ENCODE data around the gene TCF4. TPM values are rescaled to one million over a fixed set of nuclear protein-coding genes. Genes with fewer than 3 reads are reported as not detected.

Gene TCF4
- total RNA-seq, 1 donor from 2014 or later, result 199 TPM

- Mint-ChIP-seq H3K4me3 (ENCODE audit: unreplicated experiment) (no peak overlapping the region), H3K4me1 (ENCODE audit: low read depth, unreplicated experiment) (peaks cover 7% of the 10 kb centered on the region), H3K36me3 (ENCODE audit: unreplicated experiment) (no peaks in the 10 kb centered on the region), H3K27ac (ENCODE audit: unreplicated experiment) (no peak overlapping the region), H3K27me3 (ENCODE audit: unreplicated experiment) (no peaks in the 10 kb centered on the region), H3K9me3 (ENCODE audit: unreplicated experiment) (no peaks in the 10 kb centered on the region)
- no peak for TF ChIP-seq CTCF (IDR thresholded peaks at IDR 0.05; ENCODE audit: partially characterized antibody, unreplicated experiment)
- no peak for DNase-seq
Observed at GRCh38 chr18:55517055-55517454, 70.9 kb downstream of the TCF4 start.

DNA sequence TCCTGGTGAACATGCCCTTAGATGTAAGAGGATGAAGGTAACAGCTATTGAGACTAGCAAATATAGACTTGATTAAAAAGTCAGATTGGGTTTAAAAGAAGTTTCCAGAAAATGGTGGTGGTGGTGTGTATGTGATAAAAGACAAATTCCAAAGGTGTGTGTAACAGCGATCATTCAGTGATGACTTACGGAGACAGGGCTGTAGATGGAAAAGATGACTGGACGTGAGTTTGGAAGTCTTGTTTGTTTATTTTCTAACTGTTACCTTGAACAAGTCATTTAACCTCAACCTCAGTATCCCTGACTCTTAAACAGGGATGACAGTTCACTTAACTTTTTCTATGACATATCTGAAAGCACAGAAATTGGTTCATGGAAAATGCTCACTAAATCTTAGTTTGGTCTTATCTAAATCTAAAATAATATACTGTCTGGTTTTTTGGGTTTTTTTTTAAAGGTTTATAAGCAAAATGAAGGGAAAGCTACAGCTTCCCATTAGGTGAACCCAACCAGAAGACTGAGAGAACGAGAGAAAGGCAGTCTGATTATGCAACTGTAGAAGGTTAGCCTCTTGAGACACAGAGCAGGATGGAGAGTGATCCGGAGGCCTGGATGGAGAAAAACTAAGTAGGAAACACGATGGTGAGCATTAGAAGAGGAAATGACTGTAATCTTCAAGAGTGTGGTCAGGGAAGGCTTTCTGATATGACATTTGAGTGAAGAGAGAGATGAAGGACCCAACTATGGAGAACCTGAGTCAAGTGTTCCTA is 71.9 kb downstream of the TCF4 start:
- Mint-ChIP-seq H3K36me3 (ENCODE audit: unreplicated experiment) (no peaks in the 10 kb centered on the region), H3K27me3 (ENCODE audit: unreplicated experiment) (no peaks in the 10 kb centered on the region), H3K9me3 (ENCODE audit: unreplicated experiment) (no peaks in the 10 kb centered on the region), H3K4me3 (ENCODE audit: unreplicated experiment) (no peak overlapping the region), H3K27ac (ENCODE audit: unreplicated experiment) (no peak overlapping the region), H3K4me1 (ENCODE audit: low read depth, unreplicated experiment) (peaks cover 4% of the 10 kb centered on the region)
- TF ChIP-seq CTCF (IDR thresholded peaks at IDR 0.05; ENCODE audit: partially characterized antibody, unreplicated experiment), result no peak
- DNase-seq, result no peak

DNA sequence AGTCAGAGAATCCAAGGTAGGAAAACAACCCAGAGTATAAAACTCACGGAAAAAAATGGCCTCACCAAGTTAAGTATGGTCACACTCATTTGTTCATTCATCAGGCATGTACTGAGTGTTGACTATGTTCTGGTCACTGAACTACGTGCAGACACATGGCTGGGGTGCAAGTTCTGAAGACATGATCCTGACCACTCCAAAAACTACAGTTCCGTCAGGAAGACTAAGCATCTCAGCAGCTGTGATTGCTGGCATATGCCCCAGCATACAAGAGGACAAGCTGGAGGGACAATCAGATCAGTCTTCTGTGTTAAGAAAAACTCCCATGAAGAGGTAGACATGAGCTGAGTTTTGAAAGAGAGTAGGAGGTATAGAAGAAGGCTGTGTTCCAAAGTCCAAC is 72.8 kb downstream of the TCF4 start:
- no peak for TF ChIP-seq CTCF (IDR thresholded peaks at IDR 0.05; ENCODE audit: partially characterized antibody, unreplicated experiment)

DNA sequence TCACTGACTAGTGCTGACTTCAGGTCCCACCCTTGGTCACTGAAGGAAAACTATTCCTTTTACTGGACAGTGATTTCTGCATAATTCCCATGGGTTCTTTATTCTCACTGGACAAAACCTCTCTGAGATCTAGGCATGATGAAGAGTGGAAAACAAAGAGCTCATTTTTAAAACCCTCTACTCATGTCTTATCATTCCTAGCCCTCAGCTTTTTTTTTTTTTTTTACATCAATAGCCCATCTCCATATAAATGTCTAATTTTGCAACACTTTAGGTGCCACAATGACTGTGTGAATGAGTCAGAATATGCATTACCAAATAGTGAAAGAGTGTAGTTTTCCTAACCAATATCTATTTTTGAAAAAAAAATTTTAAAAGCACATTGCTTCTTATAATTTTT is 74.8 kb downstream of the TCF4 start:
- peaks cover 17% of the 10 kb centered on the region for H3K4me1 Mint-ChIP-seq (ENCODE audit: low read depth, unreplicated experiment)
- H3K36me3 Mint-ChIP-seq (ENCODE audit: unreplicated experiment), result no peaks in the 10 kb centered on the region
- H3K27me3 Mint-ChIP-seq (ENCODE audit: unreplicated experiment), result no peaks in the 10 kb centered on the region
- no peak for DNase-seq
- no peak overlapping the region for H3K4me3 Mint-ChIP-seq (ENCODE audit: unreplicated experiment)
- TF ChIP-seq CTCF (IDR thresholded peaks at IDR 0.05; ENCODE audit: partially characterized antibody, unreplicated experiment), result no peak
- no peak overlapping the region for H3K27ac Mint-ChIP-seq (ENCODE audit: unreplicated experiment)
- H3K9me3 Mint-ChIP-seq (ENCODE audit: unreplicated experiment), result no peaks in the 10 kb centered on the region

More for the DNA sequence above, 72.8 kb downstream of the TCF4 start:
- DNase-seq, result no peak
- Mint-ChIP-seq H3K4me1 (ENCODE audit: low read depth, unreplicated experiment) (peaks cover 11% of the 10 kb centered on the region), H3K27me3 (ENCODE audit: unreplicated experiment) (no peaks in the 10 kb centered on the region), H3K9me3 (ENCODE audit: unreplicated experiment) (no peaks in the 10 kb centered on the region), H3K36me3 (ENCODE audit: unreplicated experiment) (no peaks in the 10 kb centered on the region), H3K27ac (ENCODE audit: unreplicated experiment) (no peak overlapping the region), H3K4me3 (ENCODE audit: unreplicated experiment) (no peak overlapping the region)

DNA sequence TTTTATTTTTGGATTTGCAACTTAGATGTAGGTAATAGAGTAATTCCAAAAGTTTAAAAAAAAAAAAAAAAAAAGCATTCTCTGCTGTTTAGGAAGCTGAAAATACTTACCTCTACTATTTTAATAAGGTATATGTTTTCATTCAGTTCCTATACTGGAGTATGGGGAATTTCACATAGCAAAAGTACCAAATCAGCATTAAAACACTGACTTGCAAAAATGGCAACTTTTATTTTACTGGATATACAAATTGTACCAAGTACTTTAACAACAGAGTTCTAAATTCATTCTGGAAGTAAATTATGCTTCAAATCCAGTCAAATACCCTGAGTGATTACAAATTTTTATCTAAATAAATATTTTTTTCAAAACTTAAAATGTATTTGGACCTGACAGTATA is 76.7 kb downstream of the TCF4 start:
- Mint-ChIP-seq H3K27ac (ENCODE audit: unreplicated experiment) (no peak overlapping the region), H3K36me3 (ENCODE audit: unreplicated experiment) (no peaks in the 10 kb centered on the region), H3K27me3 (ENCODE audit: unreplicated experiment) (no peaks in the 10 kb centered on the region), H3K9me3 (ENCODE audit: unreplicated experiment) (no peaks in the 10 kb centered on the region), H3K4me3 (ENCODE audit: unreplicated experiment) (no peak overlapping the region), H3K4me1 (ENCODE audit: low read depth, unreplicated experiment) (peaks cover 17% of the 10 kb centered on the region)
- no peak for TF ChIP-seq CTCF (IDR thresholded peaks at IDR 0.05; ENCODE audit: partially characterized antibody, unreplicated experiment)
- no peak for DNase-seq
